Thoracic aorta (tissue), 2 donors: Measurements from ENCODE around the gene ZFP42. TPM values are rescaled to one million over a fixed set of nuclear protein-coding genes. Genes with fewer than 3 reads are reported as not detected.

ENCODE experiments used
- ATAC-seq: fragments of 150-250 bp; one replicate; pipeline ENCODE4 v1.8.0; 2017; ENCODE audit warnings: low read depth; ENCODE audit not compliant: insufficient number of reproducible peaks, low FRiP score
- DNase-seq: peaks from one replicate; pipeline ENCODE4 v3.0.0-alpha.2; 2020; ENCODE audit warnings: low spot score
- H3K27ac ChIP-seq, 2 donors: fragments of 200-600 bp; sonication (generic); 1 replicate in 1 of 2; 2 replicates in 1 of 2; pipeline ENCODE4 v1.5.1; 2016; ENCODE audit warnings: mild to moderate bottlenecking in 2 of 2, moderate library complexity in 2 of 2
- H3K27me3 ChIP-seq: fragments of 200-600 bp; sonication (generic); replicated peaks from 2 replicates; pipeline ENCODE4 v1.6.0; 2016; ENCODE audit warnings: mild to moderate bottlenecking; ENCODE audit not compliant: insufficient read depth
- H3K36me3 ChIP-seq: fragments of 200-600 bp; sonication (generic); one replicate; pipeline ENCODE4 v1.5.1; 2016
- H3K4me1 ChIP-seq, 2 donors: fragments of 200-600 bp; sonication (generic); 1 replicate in 1 of 2; 2 replicates in 1 of 2; pipeline versions ENCODE4 v1.5.1 to v1.6.0; 2016; ENCODE audit warnings: low read depth in 2 of 2, mild to moderate bottlenecking in 1 of 2; ENCODE audit not compliant: control insufficient read depth in 1 of 2
- H3K4me3 ChIP-seq: fragments of 200-600 bp; sonication (generic); 2 replicates; pipeline ENCODE4 v1.5.1; 2016; ENCODE audit warnings: mild to moderate bottlenecking
- H3K9me3 ChIP-seq: fragments of 200-600 bp; sonication (generic); 2 replicates; pipeline ENCODE4 v1.5.1; 2016
- CTCF ChIP-seq: fragments of 200-600 bp; sonication (generic); IDR thresholded peaks from one replicate; pipeline ENCODE4 v1.5.1; 2019; ENCODE audit warnings: antibody characterized with exemption
- total RNA-seq, 2 donors: library from RNA; depleted of rRNA; stranded (reverse); fragments of >200 nt; gene quantifications; one replicate each; pipeline versions ENCODE4 v1.1.0 to v1.2.3, GENCODE V29; 2016

The ZFP42 gene
- total RNA-seq, 2 donors from 2014 or later, result not detected

GRCh38 chr4:188021548-188022249, 26.1 kb downstream of the ZFP42 start:
- H3K27ac ChIP-seq, result no peak overlapping the region
- H3K27me3 ChIP-seq, result no peaks in the 10 kb centered on the region
- ATAC-seq (no peak), DNase-seq (no peak)
- no peaks in the 10 kb centered on the region for H3K9me3 ChIP-seq
- H3K36me3 ChIP-seq, result no peaks in the 10 kb centered on the region
- TF ChIP-seq CTCF, result no peak
- no peak overlapping the region for H3K4me3 ChIP-seq
- H3K4me1 ChIP-seq, result no peaks in the 10 kb centered on the region

- Histone ChIP-seq H3K36me3 (no peaks in the 10 kb centered on the region), H3K4me3 (no peak overlapping the region), H3K27ac (no peak overlapping the region), H3K4me1 (no peaks in the 10 kb centered on the region), H3K9me3 (no peaks in the 10 kb centered on the region), H3K27me3 (no peaks in the 10 kb centered on the region)
- DNase-seq (no peak), ATAC-seq (no peak)
- no peak for TF ChIP-seq CTCF
These were observed 28.1 kb downstream of the ZFP42 start for GRCh38 chr4:188023682-188024081.

- no peaks in the 10 kb centered on the region for H3K4me1 ChIP-seq
- ATAC-seq, result no peak
- TF ChIP-seq CTCF, result no peak
These were observed 29.9 kb downstream of the ZFP42 start for GRCh38 chr4:188025476-188025875.

GRCh38 chr4:188029114-188029513, 33.5 kb downstream of the ZFP42 start:
- TF ChIP-seq CTCF, result no peak
- no peak for ATAC-seq

More at GRCh38 chr4:188025476-188025875, 29.9 kb downstream of the ZFP42 start:
- Histone ChIP-seq H3K9me3 (no peaks in the 10 kb centered on the region), H3K27ac (no peak overlapping the region), H3K36me3 (no peaks in the 10 kb centered on the region), H3K4me3 (no peak overlapping the region), H3K27me3 (no peaks in the 10 kb centered on the region)
- DNase-seq, result no peak

GRCh38 chr4:188030401-188030800, 34.8 kb downstream of the ZFP42 start:
- DNase-seq (no peak), ATAC-seq (no peak)
- TF ChIP-seq CTCF, result no peak
- Histone ChIP-seq H3K36me3 (no peaks in the 10 kb centered on the region), H3K27ac (no peak overlapping the region), H3K27me3 (no peaks in the 10 kb centered on the region), H3K4me1 (no peaks in the 10 kb centered on the region), H3K9me3 (no peaks in the 10 kb centered on the region), H3K4me3 (no peak overlapping the region)

More at GRCh38 chr4:188029114-188029513, 33.5 kb downstream of the ZFP42 start:
- Histone ChIP-seq H3K36me3 (no peaks in the 10 kb centered on the region), H3K4me3 (no peak overlapping the region), H3K9me3 (no peaks in the 10 kb centered on the region), H3K27ac (no peak overlapping the region), H3K4me1 (no peaks in the 10 kb centered on the region), H3K27me3 (no peaks in the 10 kb centered on the region)
- no peak for DNase-seq
